Transverse colon (tissue), 4 donors: ENCODE data around the gene KRT12. TPM values are rescaled to one million over a fixed set of nuclear protein-coding genes. Genes with fewer than 3 reads are reported as not detected.
A peak's percentile ranks its signal among the peaks of the same experiment; 100 is the strongest.

ENCODE experiments used
- DNase-seq: peaks from one replicate; pipeline ENCODE4 v3.0.0-alpha.2; 2019
- H3K27ac ChIP-seq, 4 donors: fragments of 200-600 bp; sonication (generic); 2 replicates each; pipeline ENCODE4 v1.5.1; 2016 to 2018; ENCODE audit warnings: inconsistent platforms in 4 of 4
- H3K27me3 ChIP-seq: fragments of 200-600 bp; sonication (generic); 2 replicates; pipeline ENCODE4 v1.5.1; 2017; ENCODE audit warnings: inconsistent platforms
- H3K36me3 ChIP-seq, 4 donors: fragments of 200-600 bp; sonication (generic); 2 replicates each; pipeline ENCODE4 v1.5.1; 2017 to 2019; ENCODE audit warnings: inconsistent platforms in 4 of 4
- H3K4me1 ChIP-seq, 4 donors: fragments of 200-600 bp; sonication (generic); 2 replicates each; pipeline ENCODE4 v1.5.1; 2017 to 2020; ENCODE audit warnings: inconsistent platforms in 4 of 4
- H3K4me3 ChIP-seq, 4 donors: fragments of 200-600 bp; sonication (generic); 1 replicate in 1 of 4; 2 replicates in 3 of 4; pipeline versions ENCODE4 v1.5.1 to v1.6.1; 2017 to 2019; ENCODE audit warnings: inconsistent platforms in 4 of 4
- H3K9me3 ChIP-seq, 2 donors: fragments of 200-600 bp; sonication (generic); 2 replicates each; pipeline ENCODE4 v1.5.1; 2017 to 2019; ENCODE audit warnings: inconsistent platforms in 2 of 2
- EP300 ChIP-seq: sonication (generic); formaldehyde crosslinking; IDR thresholded peaks from one replicate; pipeline ENCODE4 v1.6.1; 2017; ENCODE audit warnings: antibody characterized with exemption, low read depth
- POLR2A ChIP-seq: fragments of 450-650 bp; IDR thresholded peaks from one replicate; pipeline ENCODE4 v1.6.1; 2016; ENCODE audit warnings: antibody characterized with exemption, mild to moderate bottlenecking, moderate library complexity
- POLR2AphosphoS5 ChIP-seq, 3 donors: sonication (generic); formaldehyde crosslinking; IDR thresholded peaks; one replicate each; pipeline ENCODE4 v1.6.1; 2016; ENCODE audit warnings: antibody characterized with exemption in 3 of 3
- WGBS, 2 donors: methylation state at CpG; one replicate each; pipeline ENCODE4 v1.1.5; 2018; ENCODE audit warnings: low coverage in 1 of 2; 5-methylcytosine and 5-hydroxymethylcytosine counted together
- in situ Hi-C, 4 donors: fragments of 200-750 bp; cut with MboI; loops; one replicate each; pipeline versions ENCODE4 v1.15.0 to v1.15.1; 2017; ENCODE audit warnings: low sequenced_read_pairs in 3 of 4, low pct_ligation_motif_present in 1 of 4, low pct_unique_long_range_greater_than_20kb in 1 of 4
- intact Hi-C: fragments of 100-400 bp; cut with DNase I; formaldehyde crosslinking; loops from one replicate; pipeline ENCODE4 v1.15.1; 2023; ENCODE audit warnings: low total_unique reads
- total RNA-seq, 4 donors: library from RNA; depleted of rRNA; stranded (reverse); fragments of >200 nt; gene quantifications; one replicate each; pipeline ENCODE4 v1.1.0, GENCODE V29; 2016
- TF ChIP-seq, protein P1 (sequence below), 5 experiments: fragments of 200-600 bp in 3 of 5; fragments of 450-650 bp in 2 of 5; sonication (generic) in 3 of 5; IDR thresholded peaks; 1 replicate in 2 of 5; 2 replicates in 3 of 5; pipeline ENCODE4 v1.5.1; 2016 to 2017; ENCODE audit warnings: antibody characterized with exemption in 5 of 5, inconsistent platforms in 3 of 5, mild to moderate bottlenecking in 2 of 5, moderate library complexity in 1 of 5

The KRT12 gene
- total RNA-seq, 4 donors from 2014 or later = 0.40 to 20.0 (median 3.8) TPM; not detected in 1

- TF ChIP-seq, protein P1, sequence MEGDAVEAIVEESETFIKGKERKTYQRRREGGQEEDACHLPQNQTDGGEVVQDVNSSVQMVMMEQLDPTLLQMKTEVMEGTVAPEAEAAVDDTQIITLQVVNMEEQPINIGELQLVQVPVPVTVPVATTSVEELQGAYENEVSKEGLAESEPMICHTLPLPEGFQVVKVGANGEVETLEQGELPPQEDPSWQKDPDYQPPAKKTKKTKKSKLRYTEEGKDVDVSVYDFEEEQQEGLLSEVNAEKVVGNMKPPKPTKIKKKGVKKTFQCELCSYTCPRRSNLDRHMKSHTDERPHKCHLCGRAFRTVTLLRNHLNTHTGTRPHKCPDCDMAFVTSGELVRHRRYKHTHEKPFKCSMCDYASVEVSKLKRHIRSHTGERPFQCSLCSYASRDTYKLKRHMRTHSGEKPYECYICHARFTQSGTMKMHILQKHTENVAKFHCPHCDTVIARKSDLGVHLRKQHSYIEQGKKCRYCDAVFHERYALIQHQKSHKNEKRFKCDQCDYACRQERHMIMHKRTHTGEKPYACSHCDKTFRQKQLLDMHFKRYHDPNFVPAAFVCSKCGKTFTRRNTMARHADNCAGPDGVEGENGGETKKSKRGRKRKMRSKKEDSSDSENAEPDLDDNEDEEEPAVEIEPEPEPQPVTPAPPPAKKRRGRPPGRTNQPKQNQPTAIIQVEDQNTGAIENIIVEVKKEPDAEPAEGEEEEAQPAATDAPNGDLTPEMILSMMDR (IDR thresholded peaks at IDR 0.05) = no peak
- TF ChIP-seq POLR2AphosphoS5 (IDR thresholded peaks at IDR 0.05) (no peak), POLR2A (no peak), EP300 (no peak)
- 78 to 82% methylated on average over 9 of the region's 9 CpGs for WGBS, 2 donors
- no peak for DNase-seq
- Histone ChIP-seq H3K4me1 (peaks cover 0 to 18% (median 5%) of the 10 kb centered on the region in 4 donors), H3K4me3 (no peak overlapping the region), H3K9me3 (no peaks in the 10 kb centered on the region), H3K36me3 (peaks cover 0 to 10% (median 0%) of the 10 kb centered on the region in 4 donors), H3K27ac (no peak overlapping the region), H3K27me3 (no peaks in the 10 kb centered on the region)
- in situ Hi-C loops (loop anchor here in 3 of 4 donors (25.0 kb wide), 2 partner anchors 517 to 842 kb away; no protein-coding TSS in a partner anchor), intact Hi-C loops (no loop called here)
Observed at GRCh38 chr17:40820228-40820838, 46.7 kb downstream of the KRT12 start.

- WGBS, 2 donors = 56 to 63% methylated on average over 7 to 9 of the region's 9 CpGs
- no peak for DNase-seq
- intact Hi-C loops = no loop called here
- in situ Hi-C loops = loop anchor here in 3 of 4 donors (25.0 kb wide), 2 partner anchors 518 to 843 kb away; no protein-coding TSS in a partner anchor
- Histone ChIP-seq H3K27me3 (peaks cover 3% of the 10 kb centered on the region), H3K9me3 (no peaks in the 10 kb centered on the region), H3K36me3 (peaks cover 0 to 10% (median 0%) of the 10 kb centered on the region in 4 donors), H3K27ac (peak overlapping the region; percentile 84 to 92 (median 88)), H3K4me3 (peak overlapping the region in 3 of 4 donors; percentile 73 to 79 (median 78)), H3K4me1 (peaks cover 0 to 18% (median 5%) of the 10 kb centered on the region in 4 donors)
- no peak for TF ChIP-seq POLR2AphosphoS5 (IDR thresholded peaks at IDR 0.05)
- TF ChIP-seq EP300 = no peak
- no peak for TF ChIP-seq POLR2A
- TF ChIP-seq, protein P1 (IDR thresholded peaks at IDR 0.05) = no peak
Observed at GRCh38 chr17:40819528-40820125, 47.4 kb downstream of the KRT12 start.

DNA sequence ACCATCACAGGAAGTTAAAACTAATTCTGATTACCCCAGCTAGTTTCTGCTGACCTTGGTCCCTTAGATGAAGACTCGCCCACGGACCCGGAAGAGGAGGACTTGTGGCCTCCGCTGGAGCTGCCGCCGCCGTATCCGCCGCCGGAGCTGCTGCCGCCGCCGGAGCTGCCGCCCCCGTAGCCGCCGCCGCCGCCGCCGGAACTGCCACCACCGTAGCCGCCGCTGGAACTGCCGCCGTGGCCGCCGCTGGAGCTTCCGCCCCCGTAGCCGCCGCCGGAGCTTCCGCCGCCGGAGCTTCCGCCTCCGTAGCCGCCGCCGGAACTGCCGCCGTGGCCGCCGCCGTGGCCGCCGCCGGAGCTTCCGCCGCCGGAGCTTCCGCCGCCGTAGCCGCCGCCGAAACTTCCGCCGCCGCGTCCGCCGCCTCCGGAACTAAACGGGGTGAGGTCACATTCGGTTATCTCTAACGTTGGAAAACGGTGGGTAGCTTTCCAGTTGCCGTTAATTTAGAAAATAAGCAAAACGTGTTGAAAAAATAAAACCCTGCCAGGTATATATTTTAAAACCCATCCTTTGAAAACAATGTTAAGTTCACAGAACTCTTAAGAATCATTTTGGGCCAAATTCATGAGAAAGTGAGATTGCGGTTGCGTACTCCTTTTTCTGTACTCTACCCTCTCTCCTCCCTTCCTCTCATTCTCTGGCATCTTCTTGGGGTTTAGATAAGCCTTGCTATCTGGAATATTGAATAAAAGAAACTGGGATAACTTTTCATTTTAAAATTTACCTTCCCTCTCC, 48.1 kb downstream of the KRT12 start:
- Histone ChIP-seq H3K27ac (peak overlapping the region; percentile 84 to 92 (median 88)), H3K36me3 (peaks cover 0 to 10% (median 0%) of the 10 kb centered on the region in 4 donors), H3K27me3 (peaks cover 10% of the 10 kb centered on the region), H3K4me3 (peak overlapping the region; percentile 60 to 79 (median 76)), H3K9me3 (no peaks in the 10 kb centered on the region), H3K4me1 (peaks cover 0 to 18% (median 5%) of the 10 kb centered on the region in 4 donors)
- intact Hi-C loops (no loop called here), in situ Hi-C loops (loop anchor here in 3 of 4 donors (25.0 kb wide), 2 partner anchors 518 to 843 kb away; no protein-coding TSS in a partner anchor)
- peak in 2 of 3 donors; percentile 37 to 43 for TF ChIP-seq POLR2AphosphoS5 (IDR thresholded peaks at IDR 0.05)
- no peak for TF ChIP-seq EP300
- DNase-seq = peak; percentile 84
- 2 to 17% methylated on average over 3 to 69 of the region's 73 CpGs for WGBS, 2 donors

DNA sequence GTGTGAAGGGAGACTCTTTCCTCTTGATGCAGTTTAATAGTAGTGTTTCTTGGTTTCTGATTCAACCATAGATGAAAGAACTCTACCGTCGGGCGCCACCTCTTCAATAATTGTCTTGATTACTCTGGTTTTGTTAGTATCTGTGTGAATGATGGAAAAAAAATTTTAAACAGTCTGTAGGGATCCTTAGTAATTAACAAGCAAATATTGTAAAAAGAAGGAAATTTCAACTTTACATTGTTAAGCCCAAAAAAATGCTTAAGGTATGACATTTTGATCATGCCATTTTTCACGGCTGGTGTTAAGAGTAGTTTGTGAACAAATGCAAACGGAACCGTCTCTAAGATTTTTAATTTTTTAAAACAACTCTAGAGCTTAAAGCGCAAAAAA, 48.7 kb downstream of the KRT12 start:
- Histone ChIP-seq H3K27ac (peak overlapping the region; percentile 84 to 92 (median 88)), H3K4me3 (peak overlapping the region; percentile 60 to 79 (median 76)), H3K9me3 (no peaks in the 10 kb centered on the region), H3K36me3 (peaks cover 0 to 10% (median 0%) of the 10 kb centered on the region in 4 donors), H3K4me1 (peaks cover 0 to 18% (median 5%) of the 10 kb centered on the region in 4 donors), H3K27me3 (peaks cover 16% of the 10 kb centered on the region)
- no peak for DNase-seq
- in situ Hi-C loops (loop anchor here in 3 of 4 donors (25.0 kb wide), 2 partner anchors 519 to 844 kb away; no protein-coding TSS in a partner anchor), intact Hi-C loops (no loop called here)
- WGBS, 2 donors = 21 to 27% methylated on average over 7 of the region's 7 CpGs
- no peak for TF ChIP-seq EP300
- TF ChIP-seq, protein P1 (IDR thresholded peaks at IDR 0.05) = no peak
- TF ChIP-seq POLR2AphosphoS5 (IDR thresholded peaks at IDR 0.05) = no peak
- TF ChIP-seq POLR2A = no peak
